H9 (cell line): ENCODE results near the gene TFF2. TPM values are rescaled to one million over a fixed set of nuclear protein-coding genes. Genes with fewer than 3 reads are reported as not detected.

Experiments
- DNase-seq: peaks from one replicate; pipeline ENCODE4 v3.0.0-alpha.2; 2017
- H2AFZ ChIP-seq: one replicate; pipeline ENCODE4 v1.6.1; 2013; ENCODE audit warnings: mild to moderate bottlenecking, low read length, control low read depth, moderate library complexity
- H2AK5ac ChIP-seq: 2 replicates; pipeline ENCODE4 v1.6.1; 2013; ENCODE audit warnings: low read length, control low read depth, mixed read lengths; ENCODE audit not compliant: insufficient read length
- H2BK120ac ChIP-seq: one replicate; pipeline ENCODE4 v1.6.1; 2013; ENCODE audit warnings: low read depth, mild to moderate bottlenecking, low read length, control low read depth, inconsistent platforms; ENCODE audit not compliant: poor library complexity, severe bottlenecking
- H2BK12ac ChIP-seq: 2 replicates; pipeline ENCODE4 v1.6.1; 2013; ENCODE audit warnings: low read length, control low read depth, mixed read lengths, low read depth; ENCODE audit not compliant: insufficient read length
- H2BK15ac ChIP-seq: 2 replicates; pipeline ENCODE4 v1.6.1; 2013; ENCODE audit warnings: low read depth, low read length, control low read depth
- H2BK20ac ChIP-seq: one replicate; pipeline ENCODE4 v1.6.1; 2013; ENCODE audit warnings: low read depth, mild to moderate bottlenecking, low read length, control low read depth, inconsistent platforms; ENCODE audit not compliant: poor library complexity, severe bottlenecking
- H2BK5ac ChIP-seq: 2 replicates; pipeline ENCODE4 v1.6.1; 2013; ENCODE audit warnings: low read length, control low read depth, mixed read lengths; ENCODE audit not compliant: insufficient read length
- H3K14ac ChIP-seq: 2 replicates; pipeline ENCODE4 v1.6.1; 2013; ENCODE audit warnings: low read length, control low read depth; ENCODE audit not compliant: insufficient read depth
- H3K18ac ChIP-seq: 2 replicates; pipeline ENCODE4 v1.6.1; 2013; ENCODE audit warnings: low read depth, mild to moderate bottlenecking, mixed read lengths, low read length, control low read depth; ENCODE audit not compliant: insufficient read length
- H3K23ac ChIP-seq: 2 replicates; pipeline ENCODE4 v1.6.1; 2013; ENCODE audit warnings: low read length, control low read depth, mixed read lengths, low read depth; ENCODE audit not compliant: insufficient read length
- H3K23me2 ChIP-seq: 2 replicates; pipeline ENCODE4 v1.6.1; 2013; ENCODE audit warnings: low read depth, mild to moderate bottlenecking, mixed read lengths, low read length, control low read depth; ENCODE audit not compliant: insufficient read length, poor library complexity, severe bottlenecking
- H3K27ac ChIP-seq: 2 replicates; pipeline ENCODE4 v1.5.1; 2013; ENCODE audit warnings: low read length, control low read depth, mixed read lengths, low read depth; ENCODE audit not compliant: insufficient read length
- H3K27me3 ChIP-seq: 2 replicates; pipeline ENCODE4 v1.6.1; 2013; ENCODE audit warnings: low read length, control low read depth, inconsistent platforms; ENCODE audit not compliant: insufficient read depth
- H3K4ac ChIP-seq: 2 replicates; pipeline ENCODE4 v1.6.1; 2013; ENCODE audit warnings: low read depth, mild to moderate bottlenecking, control low read depth, inconsistent platforms, low read length, moderate library complexity
- H3K4me1 ChIP-seq: 2 replicates; pipeline ENCODE4 v1.6.1; 2013; ENCODE audit warnings: low read length, control low read depth, inconsistent platforms; ENCODE audit not compliant: insufficient read depth
- H3K4me2 ChIP-seq: 2 replicates; pipeline ENCODE4 v1.6.1; 2013; ENCODE audit warnings: low read length, control low read depth, mixed read lengths; ENCODE audit not compliant: insufficient read length, insufficient read depth
- H3K56ac ChIP-seq: 2 replicates; pipeline ENCODE4 v1.6.1; 2013; ENCODE audit warnings: low read depth, mild to moderate bottlenecking, mixed read lengths, low read length, control low read depth; ENCODE audit not compliant: insufficient read length
- H3K79me1 ChIP-seq: 2 replicates; pipeline ENCODE4 v1.6.1; 2013; ENCODE audit warnings: low read depth, mild to moderate bottlenecking, moderate library complexity, low read length, control low read depth, inconsistent platforms; ENCODE audit not compliant: insufficient read depth, poor library complexity, severe bottlenecking
- H3K79me2 ChIP-seq: 2 replicates; pipeline ENCODE4 v1.6.1; 2013; ENCODE audit warnings: low read length, control low read depth, inconsistent platforms; ENCODE audit not compliant: insufficient read depth
- H3K9ac ChIP-seq: 2 replicates; pipeline ENCODE4 v1.6.1; 2013; ENCODE audit warnings: low read length, control low read depth, mixed read lengths; ENCODE audit not compliant: insufficient read length; ENCODE audit errors: extremely low read depth
- H3K9me3 ChIP-seq: one replicate; pipeline ENCODE4 v1.6.1; 2013; ENCODE audit warnings: low read depth, low read length, inconsistent platforms; ENCODE audit not compliant: control insufficient read depth
- H3T11ph ChIP-seq: one replicate; pipeline ENCODE4 v1.6.1; 2013; ENCODE audit warnings: mild to moderate bottlenecking, low read length, control low read depth, inconsistent platforms
- H4K20me1 ChIP-seq: one replicate; pipeline ENCODE4 v1.6.1; 2013; ENCODE audit not compliant: control insufficient read depth, insufficient read length, insufficient read depth
- H4K5ac ChIP-seq: 2 replicates; pipeline ENCODE4 v1.6.1; 2013; ENCODE audit warnings: low read depth, mild to moderate bottlenecking, mixed read lengths, low read length, control low read depth; ENCODE audit not compliant: insufficient read length
- H4K8ac ChIP-seq: replicated peaks from 2 replicates; pipeline ENCODE4 v1.6.1; 2013; ENCODE audit warnings: low read length, control low read depth, mixed read lengths, low read depth; ENCODE audit not compliant: insufficient read length
- H4K91ac ChIP-seq: 2 replicates; pipeline ENCODE4 v1.6.1; 2013; ENCODE audit warnings: low read depth, mild to moderate bottlenecking, moderate library complexity, mixed read lengths, low read length, control low read depth; ENCODE audit not compliant: insufficient read length
- H3K27ac Mint-ChIP-seq, 3 experiments: 2 replicates in 2 of 3; 3 replicates in 1 of 3; pipeline ENCODE4 v1.8.0; 2020 to 2021; ENCODE audit warnings: mixed read lengths in 3 of 3, mild to moderate bottlenecking in 1 of 3, moderate library complexity in 1 of 3
- H3K27me3 Mint-ChIP-seq: 2 replicates; pipeline ENCODE4 v1.8.0; 2021; ENCODE audit warnings: low read depth, mild to moderate bottlenecking, moderate library complexity, mixed read lengths
- H3K36me3 Mint-ChIP-seq, 3 experiments: 2 replicates in 2 of 3; 3 replicates in 1 of 3; pipeline ENCODE4 v1.8.0; 2020 to 2021; ENCODE audit warnings: low read depth in 3 of 3, mixed read lengths in 3 of 3; ENCODE audit not compliant: insufficient read depth in 1 of 3
- H3K4me1 Mint-ChIP-seq, 2 experiments: 2 replicates each; pipeline ENCODE4 v1.8.0; 2020; ENCODE audit warnings: mixed read lengths in 2 of 2
- H3K4me3 Mint-ChIP-seq, 2 experiments: 2 replicates in 1 of 2; 3 replicates in 1 of 2; pipeline ENCODE4 v1.8.0; 2020 to 2021; ENCODE audit warnings: mild to moderate bottlenecking in 2 of 2, mixed read lengths in 2 of 2, moderate library complexity in 1 of 2
- H3K9me3 Mint-ChIP-seq, 2 experiments: 2 replicates in 1 of 2; 3 replicates in 1 of 2; pipeline ENCODE4 v1.8.0; 2020; ENCODE audit warnings: mild to moderate bottlenecking in 2 of 2, mixed read lengths in 2 of 2, moderate library complexity in 1 of 2
- WGBS: extraction: QIAGEN DNeasy Blood & Tissue Kit; methylation state at CpG from one replicate; pipeline ENCODE4 v1.1.7; 2013; ENCODE audit warnings: missing lambda C conversion rate, low lambda C conversion rate, mixed read lengths; ENCODE audit not compliant: insufficient read length; ENCODE audit errors: extremely low coverage; 5-methylcytosine and 5-hydroxymethylcytosine counted together
- total RNA-seq: library from RNA; stranded (reverse); gene quantifications from 2 replicates; pipeline ENCODE4 v1.2.1, GENCODE V29; 2021
- TF ChIP-seq, protein P1 (sequence below): fragments of 200-600 bp; sonication (generic); conservative IDR thresholded peaks from 3 replicates; pipeline ENCODE4 v1.8.0; 2021; ENCODE audit warnings: antibody characterized with exemption, mild to moderate bottlenecking

TFF2 gene
- total RNA-seq, 1 experiment from 2014 or later = not detected

DNA sequence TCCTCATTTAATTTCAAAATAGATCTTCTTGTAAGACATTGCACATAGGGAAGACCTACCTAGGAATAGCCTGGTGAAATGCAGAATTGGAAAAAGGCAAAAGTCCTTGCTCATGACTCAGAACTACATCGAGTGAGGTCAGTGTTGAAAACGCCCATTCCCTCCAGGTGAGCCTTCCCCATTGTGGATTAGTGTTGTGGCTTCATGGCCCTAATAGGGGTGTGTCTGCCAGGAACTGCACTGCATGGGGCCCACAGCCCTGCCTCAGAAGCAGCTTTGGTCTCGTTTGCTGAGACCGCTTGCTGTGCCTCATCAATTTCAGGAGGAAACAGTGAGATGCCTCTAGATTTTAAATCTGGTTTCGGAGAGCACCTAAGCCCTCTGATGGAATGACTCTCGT, 52.6 kb downstream of the TFF2 start:
- TF ChIP-seq, protein P1, sequence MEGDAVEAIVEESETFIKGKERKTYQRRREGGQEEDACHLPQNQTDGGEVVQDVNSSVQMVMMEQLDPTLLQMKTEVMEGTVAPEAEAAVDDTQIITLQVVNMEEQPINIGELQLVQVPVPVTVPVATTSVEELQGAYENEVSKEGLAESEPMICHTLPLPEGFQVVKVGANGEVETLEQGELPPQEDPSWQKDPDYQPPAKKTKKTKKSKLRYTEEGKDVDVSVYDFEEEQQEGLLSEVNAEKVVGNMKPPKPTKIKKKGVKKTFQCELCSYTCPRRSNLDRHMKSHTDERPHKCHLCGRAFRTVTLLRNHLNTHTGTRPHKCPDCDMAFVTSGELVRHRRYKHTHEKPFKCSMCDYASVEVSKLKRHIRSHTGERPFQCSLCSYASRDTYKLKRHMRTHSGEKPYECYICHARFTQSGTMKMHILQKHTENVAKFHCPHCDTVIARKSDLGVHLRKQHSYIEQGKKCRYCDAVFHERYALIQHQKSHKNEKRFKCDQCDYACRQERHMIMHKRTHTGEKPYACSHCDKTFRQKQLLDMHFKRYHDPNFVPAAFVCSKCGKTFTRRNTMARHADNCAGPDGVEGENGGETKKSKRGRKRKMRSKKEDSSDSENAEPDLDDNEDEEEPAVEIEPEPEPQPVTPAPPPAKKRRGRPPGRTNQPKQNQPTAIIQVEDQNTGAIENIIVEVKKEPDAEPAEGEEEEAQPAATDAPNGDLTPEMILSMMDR = no peak
- no peaks in the 10 kb centered on the region for H3K36me3 Mint-ChIP-seq
- WGBS = no CpG with 5 or more reads among the region's 6 CpGs

More for the DNA sequence above, 52.6 kb downstream of the TFF2 start:
- H3K23ac ChIP-seq = no peak overlapping the region
- no peak overlapping the region for H4K91ac ChIP-seq
- H3T11ph ChIP-seq = no peak overlapping the region
- H3K9ac ChIP-seq = no peak overlapping the region
- H4K8ac ChIP-seq = no peak overlapping the region
- no peak overlapping the region for H2BK120ac ChIP-seq
- H3K18ac ChIP-seq = no peak overlapping the region
- H2AFZ ChIP-seq = no peak overlapping the region
- no peak overlapping the region for H3K27ac ChIP-seq
- no peak overlapping the region for H2BK15ac ChIP-seq
- Mint-ChIP-seq H3K4me1 (peaks cover 16 to 20% of the 10 kb centered on the region in 2 experiments), H3K27me3 (peaks cover 6% of the 10 kb centered on the region), H3K9me3 (no peaks in the 10 kb centered on the region), H3K4me3 (no peak overlapping the region), H3K27ac (peak overlapping the region in 1 of 3 experiments; percentile 17; a peak in 1 of 7 replicates)
- no peak overlapping the region for H4K5ac ChIP-seq
- no peaks in the 10 kb centered on the region for H3K27me3 ChIP-seq
- DNase-seq = no peak
- H3K23me2 ChIP-seq = no peaks in the 10 kb centered on the region
- H3K56ac ChIP-seq = no peak overlapping the region
- H3K4me2 ChIP-seq = no peak overlapping the region
- H2BK20ac ChIP-seq = no peak overlapping the region
- H2AK5ac ChIP-seq = no peak overlapping the region
- no peak overlapping the region for H3K4ac ChIP-seq
- no peaks in the 10 kb centered on the region for H3K79me1 ChIP-seq
- H3K4me1 ChIP-seq = no peaks in the 10 kb centered on the region
- H2BK5ac ChIP-seq = no peak overlapping the region
- H2BK12ac ChIP-seq = no peak overlapping the region
- no peaks in the 10 kb centered on the region for H3K9me3 ChIP-seq
- H3K14ac ChIP-seq = no peak overlapping the region
- H4K20me1 ChIP-seq = no peaks in the 10 kb centered on the region
- no peaks in the 10 kb centered on the region for H3K79me2 ChIP-seq
